Activated T-helper 1 cell treated with anti-CD3 and anti-CD28 coated beads, Interleukin-2, amount 50 U/mL, for 16 hours (primary cell): ENCODE data around the gene CDC25C.

Experiments
- DNase-seq, 2 donors: peaks; one replicate each; pipeline ENCODE4 v3.0.0-alpha.2; 2020; ENCODE audit warnings: low read depth in 1 of 2, low spot score in 1 of 2

Gene CDC25C

DNA sequence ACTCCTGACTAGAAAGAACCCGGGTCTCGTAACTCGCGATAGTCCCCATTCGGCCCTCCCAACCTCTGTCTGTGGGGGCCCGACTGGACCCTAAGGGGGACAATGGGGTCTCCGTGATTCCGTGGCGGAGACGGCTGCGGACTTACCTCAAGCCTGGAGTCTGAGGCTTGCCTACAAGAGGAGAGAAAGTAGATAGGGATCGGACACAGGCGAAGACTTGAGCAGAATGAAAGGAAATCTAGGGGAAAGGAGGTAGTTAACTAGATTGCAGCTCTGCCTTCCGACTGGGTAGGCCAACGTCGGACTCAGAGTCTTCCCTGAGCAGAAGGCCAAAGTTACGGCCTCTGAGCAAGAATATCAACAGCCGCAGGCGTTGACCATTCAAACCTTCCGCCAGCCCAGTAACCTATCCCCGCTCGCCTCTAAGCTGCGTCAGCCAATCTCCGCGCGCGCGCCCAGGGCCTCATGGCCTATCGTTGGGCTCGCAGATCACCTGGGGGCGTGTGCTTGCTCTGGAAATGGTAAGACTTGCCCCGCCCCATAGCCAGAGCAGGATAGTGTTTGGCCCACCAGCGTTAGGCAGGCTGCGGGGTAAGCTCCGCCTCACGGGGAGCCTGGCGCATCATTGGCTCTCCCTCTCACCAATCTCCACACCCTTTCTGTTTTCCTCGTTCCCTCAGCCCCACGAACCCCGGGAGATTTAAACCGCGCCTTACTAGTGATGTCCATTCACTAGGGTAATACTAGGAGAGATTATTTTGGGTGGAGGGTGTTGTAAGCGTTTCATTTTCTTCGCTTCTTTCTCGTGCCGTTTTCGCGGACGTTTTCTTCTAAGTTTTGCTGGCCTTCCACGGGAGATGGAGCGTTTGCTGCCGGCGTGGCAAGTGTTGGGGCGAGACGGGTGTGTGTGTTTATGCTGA lies at the start of gene CDC25C:
Gene CDC25C (minus strand): TSS at position 356 of the 920 bp plus-strand sequence. CDS start 624 bp downstream, outside the sequence.
- DNase-seq: peak; percentile 91 to 93

- DNase-seq: no peak
Measured at GRCh38 chr5:138372653-138373052, 41.0 kb upstream of the CDC25C start.

DNA sequence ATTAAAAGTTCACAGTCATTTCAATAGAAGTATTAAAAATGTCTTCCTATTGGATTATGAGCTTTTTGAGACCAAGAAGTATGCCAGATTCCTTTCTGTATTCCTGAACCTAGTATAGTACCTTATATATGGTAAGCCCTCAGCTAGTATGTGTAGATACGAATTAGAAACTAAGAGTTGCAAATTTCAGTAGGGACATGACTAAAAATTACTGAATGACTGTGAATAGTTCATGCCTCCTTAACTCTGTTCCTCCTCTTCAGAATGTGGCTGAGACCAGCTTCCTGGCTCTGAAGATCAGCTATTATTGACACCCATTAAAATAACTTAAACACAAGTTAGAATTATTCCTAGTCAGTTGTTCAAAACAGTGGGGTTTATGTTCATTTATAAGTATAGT lies 40.6 kb upstream of the CDC25C start:
- DNase-seq: no peak

- no peak for DNase-seq
Measured at GRCh38 chr5:138371454-138371853, 39.9 kb upstream of the CDC25C start.

GRCh38 chr5:138370537-138370936 lies 38.9 kb upstream of the CDC25C start:
- DNase-seq: no peak

- DNase-seq: no peak
Measured at GRCh38 chr5:138369706-138370105, 38.1 kb upstream of the CDC25C start.

GRCh38 chr5:138369261-138369660 lies 37.7 kb upstream of the CDC25C start:
- no peak for DNase-seq

DNA sequence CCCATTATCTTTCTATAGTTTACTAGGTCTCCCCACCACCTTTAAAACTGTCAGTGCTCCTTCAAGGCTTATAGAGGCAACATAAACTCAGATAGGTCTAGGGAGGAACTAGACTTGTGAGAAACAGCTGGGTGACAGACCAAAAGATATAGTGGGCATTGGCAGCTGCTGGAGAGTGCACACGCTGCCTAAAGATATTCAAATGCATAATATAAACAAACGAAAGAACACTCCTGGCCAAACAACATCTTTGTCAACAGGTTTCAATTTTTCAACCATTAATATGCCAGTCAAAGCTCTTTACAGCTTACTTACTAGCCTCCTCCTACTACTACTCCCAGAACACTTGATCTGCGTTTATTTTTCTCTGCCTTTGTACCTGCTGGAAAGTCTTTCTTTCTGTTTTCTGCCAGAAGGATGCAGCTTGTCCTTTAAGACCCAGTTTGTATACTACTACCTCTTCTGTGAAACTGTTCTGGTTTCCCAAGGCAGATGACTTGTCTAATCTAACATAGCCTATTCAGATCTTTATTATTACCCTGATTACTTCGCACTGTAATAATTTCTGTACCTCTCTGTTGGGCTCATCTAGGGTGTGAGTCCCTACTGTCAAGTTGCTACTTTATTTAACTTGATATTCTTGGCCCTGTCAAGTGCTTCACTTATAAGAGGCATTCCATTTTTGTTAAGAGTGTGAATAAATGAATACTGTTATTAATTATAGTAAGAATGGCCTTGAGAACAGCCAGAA lies 35.2 kb upstream of the CDC25C start:
- no peak for DNase-seq

DNA sequence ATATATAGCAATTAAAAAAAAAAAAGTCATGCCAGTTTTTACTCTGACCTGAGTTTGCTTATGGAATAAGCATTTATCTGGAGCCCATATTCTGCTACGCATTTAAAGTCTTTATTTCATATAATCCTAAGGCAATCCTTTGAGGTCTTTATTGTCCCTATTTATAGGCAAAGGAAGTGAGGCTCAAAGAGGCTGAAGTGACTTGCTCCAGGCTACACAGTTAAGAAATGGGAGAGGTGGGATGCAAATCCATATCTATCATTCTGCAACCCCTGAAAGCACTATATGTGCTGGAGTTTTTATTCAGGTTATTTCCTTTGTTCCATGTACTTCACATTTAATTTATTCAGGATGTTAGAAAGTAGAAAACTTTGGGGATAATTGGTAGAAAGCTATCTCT lies 33.0 kb upstream of the CDC25C start:
- DNase-seq: no peak

GRCh38 chr5:138360941-138361452 lies 29.4 kb upstream of the CDC25C start:
- no peak for DNase-seq

DNA sequence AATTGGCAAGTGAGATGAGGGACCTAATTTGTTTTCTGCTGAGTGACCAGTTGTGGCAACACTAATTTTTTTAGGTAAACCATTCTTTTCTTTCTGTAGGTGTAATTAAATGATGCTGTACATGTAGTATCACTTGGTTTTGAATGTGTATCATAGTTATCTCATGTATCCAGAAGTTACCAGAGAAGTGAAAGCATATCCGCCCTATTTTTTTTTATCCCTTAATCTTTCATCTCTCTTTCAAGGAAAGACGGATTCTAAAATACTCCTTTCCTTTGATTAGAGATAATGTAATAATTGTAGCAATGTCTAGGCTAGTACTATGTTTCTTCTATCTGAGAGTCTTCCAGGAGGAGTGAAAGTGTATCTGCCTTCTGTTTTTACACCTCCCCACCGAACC lies 28.0 kb upstream of the CDC25C start:
- no peak for DNase-seq

DNA sequence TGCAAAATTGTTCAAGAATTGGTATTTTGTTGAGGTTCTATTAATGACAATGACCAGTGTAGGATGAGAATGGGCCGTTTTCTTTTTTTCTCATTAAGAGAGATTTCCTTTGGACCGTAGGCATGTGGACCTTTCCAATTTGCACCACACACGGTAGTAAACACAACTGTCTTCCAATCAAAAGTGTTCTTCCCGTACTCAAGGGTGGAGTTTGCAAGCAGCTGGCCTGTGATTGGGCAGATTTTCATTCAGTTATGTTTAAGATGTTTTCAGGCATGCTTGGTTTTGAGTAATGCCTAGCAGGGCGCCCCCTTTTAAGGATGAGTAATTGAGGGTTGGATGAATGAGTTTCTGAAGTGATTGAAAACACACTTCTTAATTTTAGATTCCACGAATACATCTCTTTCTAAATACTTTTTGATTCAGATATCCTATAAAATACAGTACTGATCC lies 23.3 kb upstream of the CDC25C start:
- peak in 1 of 2 donors; percentile 29 for DNase-seq

DNA sequence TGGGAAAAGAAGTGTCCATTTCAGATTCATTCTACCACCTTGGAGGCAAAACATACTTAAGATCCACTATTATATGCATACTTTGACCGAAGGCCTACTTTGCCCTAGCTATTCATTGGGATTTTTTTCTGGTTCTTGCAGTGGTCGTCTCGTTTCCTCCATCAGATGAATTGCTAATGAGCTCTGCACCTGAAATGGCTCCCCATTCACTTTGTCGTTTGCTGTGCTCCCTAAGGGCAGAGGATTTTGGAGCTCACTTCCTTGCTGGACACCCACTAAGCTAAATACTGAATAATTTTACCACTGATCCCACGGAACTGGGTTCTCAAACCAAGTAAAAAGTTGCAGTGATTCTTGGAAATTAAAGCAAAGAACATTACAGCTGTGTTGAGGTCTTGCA lies 22.8 kb upstream of the CDC25C start:
- DNase-seq: no peak

- no peak for DNase-seq
Measured at GRCh38 chr5:138353560-138354080, 22.0 kb upstream of the CDC25C start.

- peak; percentile 44 to 64 for DNase-seq
Measured at GRCh38 chr5:138352722-138353559, 21.3 kb upstream of the CDC25C start.

- DNase-seq: peak; percentile 85 to 93
Measured at GRCh38 chr5:138352071-138352721, 20.6 kb upstream of the CDC25C start, which contains the start of gene KDM3B. KDM3B (plus strand) TSS chr5:138352685; CDS start chr5:138352796, 111 bp downstream.

GRCh38 chr5:138351517-138351916 lies 19.9 kb upstream of the CDC25C start:
- no peak for DNase-seq

- DNase-seq: no peak
Measured at GRCh38 chr5:138351056-138351455, 19.5 kb upstream of the CDC25C start.

- no peak for DNase-seq
Measured at GRCh38 chr5:138350563-138350890, 18.9 kb upstream of the CDC25C start.

GRCh38 chr5:138349852-138350562 lies 18.4 kb upstream of the CDC25C start:
- DNase-seq: no peak
